Uterus (tissue), 4 donors: ENCODE results near the gene PBX2. TPM values are rescaled to one million over a fixed set of nuclear protein-coding genes. Genes with fewer than 3 reads are reported as not detected.
A peak's percentile ranks its signal among the peaks of the same experiment; 100 is the strongest.

Source experiments
- DNase-seq, 2 donors: peaks; one replicate each; pipeline ENCODE4 v3.0.0-alpha.2; 2019 to 2020
- H3K27ac ChIP-seq, 2 donors: fragments of 200-600 bp; sonication (generic); 1 replicate in 1 of 2; 2 replicates in 1 of 2; pipeline ENCODE4 v1.5.1; 2016 to 2018
- H3K27me3 ChIP-seq, 2 donors: fragments of 200-600 bp; sonication (generic); one replicate each; pipeline ENCODE4 v1.5.1; 2018 to 2019; ENCODE audit warnings: control low read depth in 1 of 2
- H3K36me3 ChIP-seq, 2 donors: fragments of 200-600 bp; sonication (generic); one replicate each; pipeline ENCODE4 v1.5.1; 2019; ENCODE audit warnings: control low read depth in 1 of 2
- H3K4me1 ChIP-seq, 2 donors: fragments of 200-600 bp; sonication (generic); one replicate each; pipeline ENCODE4 v1.5.1; 2018 to 2019; ENCODE audit warnings: control low read depth in 1 of 2
- H3K4me3 ChIP-seq, 2 donors: fragments of 200-600 bp; sonication (generic); 1 replicate in 1 of 2; 2 replicates in 1 of 2; pipeline ENCODE4 v1.5.1; 2018 to 2019; ENCODE audit warnings: mild to moderate bottlenecking in 1 of 2
- H3K9me3 ChIP-seq, 2 donors: fragments of 200-600 bp; sonication (generic); one replicate each; pipeline ENCODE4 v1.5.1; 2019; ENCODE audit warnings: control low read depth in 1 of 2
- POLR2A ChIP-seq, 2 donors: fragments of 450-650 bp; IDR thresholded peaks; one replicate each; pipeline ENCODE4 v1.6.1; 2016; ENCODE audit warnings: antibody characterized with exemption in 2 of 2, mild to moderate bottlenecking in 1 of 2, moderate library complexity in 1 of 2
- intact Hi-C: fragments of 100-400 bp; cut with DNase I; formaldehyde crosslinking; loops from one replicate; pipeline ENCODE4 v1.15.1; 2023; ENCODE audit warnings: low total_unique reads
- total RNA-seq, 4 donors: library from RNA; depleted of rRNA in 3 of 4; stranded (reverse); fragments of >200 nt in 3 of 4; gene quantifications; one replicate each; pipeline versions ENCODE4 v1.1.0 to v1.2.4, GENCODE V29; 2014 to 2023
- TF ChIP-seq, protein P1 (sequence below), 4 experiments: fragments of 200-600 bp in 2 of 4; fragments of 450-650 bp in 2 of 4; sonication (generic) in 2 of 4; IDR thresholded peaks; one replicate each; pipeline ENCODE4 v1.5.1; 2016 to 2019; ENCODE audit warnings: antibody characterized with exemption in 4 of 4, mild to moderate bottlenecking in 2 of 4, moderate library complexity in 1 of 4
- donor health status: DM: yes; HTN: yes; CAD: no.

PBX2 gene
- total RNA-seq, 4 donors from 2014 or later = 35.1 to 150 (median 57.7) TPM

DNA sequence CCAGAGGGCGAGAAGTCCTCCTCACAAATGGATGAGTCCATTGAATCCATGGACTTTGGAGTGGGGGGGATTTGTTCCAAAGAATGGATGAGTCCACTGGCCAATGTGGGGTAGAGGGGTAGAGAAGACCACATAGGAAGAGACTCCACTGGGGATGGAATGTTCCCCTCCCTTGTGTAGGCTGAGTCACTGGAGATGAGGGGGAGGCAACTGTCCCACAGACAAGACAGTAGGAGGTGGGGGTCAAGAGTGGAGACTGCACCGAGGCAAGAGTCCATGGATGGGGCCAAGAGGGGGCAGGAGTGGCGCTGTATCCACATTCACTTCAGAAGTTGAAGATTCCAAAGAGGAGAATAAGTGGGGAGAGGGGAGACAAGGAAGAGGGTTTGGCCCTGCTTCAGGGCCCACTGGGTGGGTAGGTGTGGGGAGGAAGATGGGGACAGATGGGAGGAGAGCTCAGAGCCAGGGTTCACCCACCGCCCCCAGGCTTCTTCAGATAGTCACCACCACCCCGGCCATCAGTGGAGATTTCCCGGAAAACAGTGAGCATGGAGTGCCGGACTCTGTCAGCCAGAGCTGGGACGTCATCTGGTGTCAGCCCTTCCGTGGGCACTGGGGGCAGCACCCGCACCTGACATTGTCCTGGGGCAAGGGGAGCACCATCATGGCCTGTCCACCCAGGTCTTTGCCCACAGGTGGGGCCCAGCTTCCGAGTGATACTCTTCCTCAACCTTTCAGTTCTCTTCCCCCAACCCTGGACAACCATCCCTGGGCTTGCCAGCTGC lies 21.0 kb downstream of the PBX2 start:
- Histone ChIP-seq H3K27ac (peak overlapping the region in 1 of 2 donors; percentile 6), H3K4me3 (no peak overlapping the region), H3K36me3 (no peaks in the 10 kb centered on the region), H3K4me1 (no peaks in the 10 kb centered on the region), H3K9me3 (no peaks in the 10 kb centered on the region), H3K27me3 (no peaks in the 10 kb centered on the region)
- DNase-seq = no peak
- intact Hi-C loops = no loop called here
- TF ChIP-seq, protein P1, sequence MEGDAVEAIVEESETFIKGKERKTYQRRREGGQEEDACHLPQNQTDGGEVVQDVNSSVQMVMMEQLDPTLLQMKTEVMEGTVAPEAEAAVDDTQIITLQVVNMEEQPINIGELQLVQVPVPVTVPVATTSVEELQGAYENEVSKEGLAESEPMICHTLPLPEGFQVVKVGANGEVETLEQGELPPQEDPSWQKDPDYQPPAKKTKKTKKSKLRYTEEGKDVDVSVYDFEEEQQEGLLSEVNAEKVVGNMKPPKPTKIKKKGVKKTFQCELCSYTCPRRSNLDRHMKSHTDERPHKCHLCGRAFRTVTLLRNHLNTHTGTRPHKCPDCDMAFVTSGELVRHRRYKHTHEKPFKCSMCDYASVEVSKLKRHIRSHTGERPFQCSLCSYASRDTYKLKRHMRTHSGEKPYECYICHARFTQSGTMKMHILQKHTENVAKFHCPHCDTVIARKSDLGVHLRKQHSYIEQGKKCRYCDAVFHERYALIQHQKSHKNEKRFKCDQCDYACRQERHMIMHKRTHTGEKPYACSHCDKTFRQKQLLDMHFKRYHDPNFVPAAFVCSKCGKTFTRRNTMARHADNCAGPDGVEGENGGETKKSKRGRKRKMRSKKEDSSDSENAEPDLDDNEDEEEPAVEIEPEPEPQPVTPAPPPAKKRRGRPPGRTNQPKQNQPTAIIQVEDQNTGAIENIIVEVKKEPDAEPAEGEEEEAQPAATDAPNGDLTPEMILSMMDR (IDR thresholded peaks at IDR 0.05) = no peak
- no peak for TF ChIP-seq POLR2A (IDR thresholded peaks at IDR 0.05)

DNA sequence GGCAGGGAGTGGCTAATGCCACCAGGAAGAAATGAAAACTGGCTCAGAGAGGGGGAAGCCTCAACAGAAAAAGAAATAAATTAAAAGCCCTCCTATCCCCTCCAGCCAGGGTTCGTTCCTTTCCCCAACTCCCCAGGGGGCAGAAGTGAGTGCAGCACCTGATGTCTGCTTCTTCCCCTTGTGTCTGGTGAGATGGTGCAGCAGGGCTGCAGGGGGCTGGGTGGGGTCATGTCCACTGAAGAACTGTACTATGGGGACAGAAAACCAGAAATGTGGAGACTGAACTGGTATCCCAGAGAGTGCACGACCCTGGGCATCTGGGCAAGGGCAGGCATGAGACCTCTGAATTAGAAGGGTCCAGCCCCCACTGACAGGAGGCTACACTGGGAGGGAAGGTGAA lies 21.7 kb downstream of the PBX2 start:
- H3K27me3 ChIP-seq = no peaks in the 10 kb centered on the region
- TF ChIP-seq, protein P1 (IDR thresholded peaks at IDR 0.05) = no peak
- no peak for TF ChIP-seq POLR2A (IDR thresholded peaks at IDR 0.05)
- no peak for DNase-seq
- H3K9me3 ChIP-seq = no peaks in the 10 kb centered on the region
- intact Hi-C loops = no loop called here
- no peaks in the 10 kb centered on the region for H3K36me3 ChIP-seq
- no peaks in the 10 kb centered on the region for H3K4me1 ChIP-seq
- no peak overlapping the region for H3K4me3 ChIP-seq
- H3K27ac ChIP-seq = no peak overlapping the region

DNA sequence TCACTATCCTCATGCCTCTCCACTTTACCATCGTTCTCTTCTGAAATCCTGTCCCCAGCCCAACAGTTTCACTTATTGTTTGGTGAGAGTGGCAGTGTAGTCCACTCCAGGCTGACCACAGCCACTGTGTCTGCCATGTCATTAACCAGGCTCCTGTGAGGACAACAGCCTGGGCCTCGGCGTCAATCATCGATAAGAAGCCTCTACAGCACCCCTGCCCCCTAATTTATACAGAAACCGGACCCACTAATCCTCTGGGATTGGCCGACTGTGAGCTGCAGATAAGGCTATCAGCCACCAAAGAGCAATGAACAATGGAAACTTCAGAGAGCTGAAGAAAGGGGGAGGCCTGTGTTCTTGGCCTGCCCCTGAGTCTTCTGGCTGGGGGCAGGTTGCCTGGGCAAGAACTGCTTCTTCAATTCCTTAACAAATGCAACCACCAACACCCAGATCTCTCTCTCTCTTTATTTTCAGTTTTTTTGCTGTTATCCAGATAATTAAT lies 22.2 kb downstream of the PBX2 start:
- intact Hi-C loops = no loop called here
- no peak overlapping the region for H3K4me3 ChIP-seq
- no peak overlapping the region for H3K27ac ChIP-seq
- no peaks in the 10 kb centered on the region for H3K36me3 ChIP-seq
- no peaks in the 10 kb centered on the region for H3K4me1 ChIP-seq
- no peaks in the 10 kb centered on the region for H3K9me3 ChIP-seq
- H3K27me3 ChIP-seq = no peaks in the 10 kb centered on the region
- no peak for DNase-seq
- TF ChIP-seq POLR2A (IDR thresholded peaks at IDR 0.05) = no peak
- TF ChIP-seq, protein P1 (IDR thresholded peaks at IDR 0.05) = no peak

DNA sequence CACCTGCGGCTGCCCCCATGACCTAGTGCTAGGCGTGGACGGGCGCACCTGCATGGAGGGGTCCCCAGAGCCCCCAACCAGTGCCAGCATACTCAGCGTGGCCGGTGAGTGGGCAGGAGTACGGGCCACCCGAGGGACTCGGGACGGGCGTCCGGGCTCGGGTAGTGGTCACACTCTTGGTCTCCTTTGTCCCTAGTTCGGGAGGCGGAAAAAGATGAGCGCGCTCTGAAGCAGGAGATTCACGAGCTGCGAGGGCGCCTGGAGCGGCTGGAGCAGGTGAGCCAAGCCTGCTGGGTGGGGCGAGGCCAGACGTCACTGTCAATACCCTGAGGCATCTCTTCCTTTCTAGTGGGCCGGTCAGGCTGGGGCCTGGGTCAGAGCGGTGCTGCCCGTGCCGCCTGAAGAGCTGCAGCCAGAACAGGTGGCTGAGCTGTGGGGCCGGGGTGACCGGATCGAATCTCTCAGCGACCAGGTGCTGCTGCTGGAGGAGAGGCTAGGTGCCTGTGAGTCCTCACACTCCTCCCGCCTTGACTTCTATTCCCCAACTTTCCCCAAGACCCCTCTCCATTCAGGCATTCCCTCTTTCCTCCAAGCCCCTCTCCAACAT lies 22.7 kb downstream of the PBX2 start:
- no peak for DNase-seq
- no peaks in the 10 kb centered on the region for H3K27me3 ChIP-seq
- no peak overlapping the region for H3K27ac ChIP-seq
- H3K36me3 ChIP-seq = no peaks in the 10 kb centered on the region
- no peak for TF ChIP-seq POLR2A (IDR thresholded peaks at IDR 0.05)
- TF ChIP-seq, protein P1 (IDR thresholded peaks at IDR 0.05) = no peak
- no peaks in the 10 kb centered on the region for H3K9me3 ChIP-seq
- intact Hi-C loops = no loop called here
- no peaks in the 10 kb centered on the region for H3K4me1 ChIP-seq
- H3K4me3 ChIP-seq = no peak overlapping the region

DNA sequence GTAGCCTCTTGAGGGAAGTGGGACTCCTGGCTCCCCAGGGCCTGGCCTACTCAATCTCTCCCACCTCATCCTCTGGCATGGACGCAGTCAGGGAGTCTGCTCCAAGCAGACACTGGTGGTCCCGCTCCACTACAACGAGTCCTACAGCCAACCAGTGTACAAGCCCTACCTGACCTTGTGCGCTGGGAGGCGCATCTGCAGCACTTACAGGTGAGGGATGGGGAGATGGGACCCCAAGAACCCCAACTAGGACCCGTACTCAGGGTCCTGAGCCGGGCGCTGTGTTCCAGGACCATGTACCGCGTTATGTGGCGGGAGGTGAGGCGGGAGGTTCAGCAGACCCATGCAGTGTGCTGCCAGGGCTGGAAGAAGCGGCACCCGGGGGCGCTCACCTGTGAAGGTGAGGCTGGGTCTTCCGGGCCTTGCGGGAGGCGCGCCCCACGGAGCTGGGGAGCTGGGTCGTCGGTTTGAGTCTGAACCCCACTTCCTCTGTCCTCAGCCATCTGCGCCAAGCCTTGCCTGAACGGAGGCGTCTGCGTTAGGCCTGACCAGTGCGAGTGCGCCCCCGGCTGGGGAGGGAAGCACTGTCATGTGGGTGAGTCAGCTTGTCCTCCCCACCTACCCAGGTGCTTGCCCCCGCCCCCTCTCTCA lies 23.5 kb downstream of the PBX2 start:
- no peaks in the 10 kb centered on the region for H3K27me3 ChIP-seq
- intact Hi-C loops = no loop called here
- no peaks in the 10 kb centered on the region for H3K4me1 ChIP-seq
- DNase-seq = no peak
- TF ChIP-seq POLR2A (IDR thresholded peaks at IDR 0.05) = no peak
- TF ChIP-seq, protein P1 (IDR thresholded peaks at IDR 0.05) = no peak
- no peaks in the 10 kb centered on the region for H3K36me3 ChIP-seq
- H3K27ac ChIP-seq = no peak overlapping the region
- no peak overlapping the region for H3K4me3 ChIP-seq
- H3K9me3 ChIP-seq = no peaks in the 10 kb centered on the region
